DMS79 (cell line): Measurements from ENCODE around the gene AGBL4.
"Not testable (repeated sequence)": the region's sequence is repeated elsewhere in the genome, so short reads cannot be mapped to it uniquely, and the experiment has no call there.

ENCODE experiments used
- DNase-seq: peaks from one replicate; lab custom pipeline; 2025; lab: John Stamatoyannopoulos, UW

Gene AGBL4

DNA sequence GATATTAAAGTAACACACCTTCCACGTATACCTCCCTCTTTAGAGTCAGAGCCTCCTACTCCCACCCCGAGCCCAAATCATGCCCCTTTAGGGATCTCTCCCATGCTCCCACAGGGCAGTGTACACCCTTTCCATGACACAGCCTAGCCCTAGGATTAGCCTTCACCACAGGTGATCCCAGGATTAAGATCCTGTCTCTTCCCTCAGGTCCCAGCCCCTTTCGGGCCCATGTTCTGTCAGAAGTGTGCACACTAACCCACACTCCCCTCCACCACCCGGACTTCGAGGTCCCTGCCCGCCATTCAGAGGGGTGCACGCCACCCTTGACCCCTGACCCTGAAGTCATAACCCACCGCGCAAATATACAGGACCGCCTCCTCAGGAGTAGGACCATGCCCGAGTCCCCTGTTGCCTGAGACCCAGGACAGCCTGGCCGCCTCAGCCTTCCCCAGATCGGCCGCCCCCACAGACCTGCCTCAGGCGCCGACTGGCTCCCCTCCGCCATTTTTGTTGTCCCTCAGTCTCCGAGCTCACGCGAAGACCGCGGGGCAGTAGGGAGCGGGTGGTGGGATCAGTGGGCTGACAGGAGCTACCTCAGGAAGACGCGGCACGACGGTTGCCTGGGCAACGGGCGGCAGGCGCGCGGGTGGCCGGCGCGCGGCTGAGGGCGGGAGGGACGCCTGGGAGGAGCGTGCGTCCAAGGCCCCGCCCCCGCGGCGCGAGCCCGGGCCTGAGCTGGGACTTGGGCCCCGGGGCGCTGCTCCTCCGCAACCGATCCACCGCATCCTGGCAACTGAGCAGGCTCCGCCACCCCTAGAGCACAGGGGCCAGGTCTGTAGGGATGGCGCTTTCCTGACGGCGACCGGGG lies at the start of gene AGBL4:
AGBL4 (minus strand) TSS at position 663 of the 868 bp plus-strand sequence.
- DNase-seq: peak; percentile 65

DNA sequence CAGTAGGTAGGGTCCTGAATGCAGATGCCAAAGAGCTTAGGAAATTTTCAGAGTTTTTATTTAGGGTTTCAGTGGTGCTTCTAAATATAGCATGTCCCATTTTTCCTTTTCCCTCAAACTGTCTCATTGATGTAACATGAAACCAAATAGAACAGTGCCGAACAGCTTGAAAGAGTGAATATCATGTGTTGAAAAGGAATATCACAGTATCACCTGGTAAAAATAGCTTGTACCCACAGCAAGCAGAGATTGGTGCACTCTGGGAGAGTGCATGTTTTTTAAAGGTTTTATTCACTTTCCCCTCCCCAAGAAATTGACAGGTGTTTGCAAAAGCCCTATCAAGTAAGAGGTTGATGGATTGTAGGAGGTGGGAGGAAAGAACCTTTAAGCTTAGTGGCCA lies 43.1 kb upstream of the AGBL4 start:
- DNase-seq: no peak

DNA sequence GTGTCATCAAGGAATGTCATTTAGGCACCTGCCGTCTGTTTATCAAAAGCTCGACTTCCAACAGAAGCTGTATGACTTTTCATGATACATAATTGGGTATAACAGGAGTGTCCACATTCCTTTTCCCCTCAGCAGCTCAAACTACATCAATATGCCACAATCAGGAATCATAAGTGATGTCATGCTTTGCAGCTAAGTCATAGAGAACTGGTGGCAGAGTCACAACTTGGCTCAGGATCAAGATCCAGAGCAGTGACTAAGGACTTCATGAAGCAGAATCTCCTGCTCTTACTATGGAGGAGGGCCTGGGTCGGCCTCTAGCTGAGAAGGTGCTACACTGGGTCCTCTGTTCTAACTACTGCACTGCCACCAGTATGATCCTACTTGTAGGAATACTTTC lies 36.5 kb upstream of the AGBL4 start:
- DNase-seq: peak; percentile 5

DNA sequence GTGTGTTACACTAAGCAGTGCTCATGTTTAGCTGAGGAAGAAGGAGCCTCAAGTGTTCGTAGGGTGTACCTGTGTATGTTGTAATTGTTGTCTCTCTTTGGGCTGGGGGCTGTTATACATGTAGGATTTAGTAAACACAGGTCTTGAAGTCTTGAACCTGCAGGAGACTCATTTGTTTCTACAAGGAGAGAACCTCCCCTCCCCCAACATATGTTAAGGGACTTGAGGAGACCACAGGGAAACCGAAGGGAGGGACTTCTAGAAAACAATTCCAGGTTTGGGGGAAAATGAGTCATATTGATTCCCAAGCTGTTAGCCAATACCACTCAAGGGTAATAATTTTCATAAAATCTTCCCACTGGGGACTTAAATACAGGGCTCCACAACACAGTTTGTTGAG lies 25.0 kb upstream of the AGBL4 start:
- no peak for DNase-seq

DNA sequence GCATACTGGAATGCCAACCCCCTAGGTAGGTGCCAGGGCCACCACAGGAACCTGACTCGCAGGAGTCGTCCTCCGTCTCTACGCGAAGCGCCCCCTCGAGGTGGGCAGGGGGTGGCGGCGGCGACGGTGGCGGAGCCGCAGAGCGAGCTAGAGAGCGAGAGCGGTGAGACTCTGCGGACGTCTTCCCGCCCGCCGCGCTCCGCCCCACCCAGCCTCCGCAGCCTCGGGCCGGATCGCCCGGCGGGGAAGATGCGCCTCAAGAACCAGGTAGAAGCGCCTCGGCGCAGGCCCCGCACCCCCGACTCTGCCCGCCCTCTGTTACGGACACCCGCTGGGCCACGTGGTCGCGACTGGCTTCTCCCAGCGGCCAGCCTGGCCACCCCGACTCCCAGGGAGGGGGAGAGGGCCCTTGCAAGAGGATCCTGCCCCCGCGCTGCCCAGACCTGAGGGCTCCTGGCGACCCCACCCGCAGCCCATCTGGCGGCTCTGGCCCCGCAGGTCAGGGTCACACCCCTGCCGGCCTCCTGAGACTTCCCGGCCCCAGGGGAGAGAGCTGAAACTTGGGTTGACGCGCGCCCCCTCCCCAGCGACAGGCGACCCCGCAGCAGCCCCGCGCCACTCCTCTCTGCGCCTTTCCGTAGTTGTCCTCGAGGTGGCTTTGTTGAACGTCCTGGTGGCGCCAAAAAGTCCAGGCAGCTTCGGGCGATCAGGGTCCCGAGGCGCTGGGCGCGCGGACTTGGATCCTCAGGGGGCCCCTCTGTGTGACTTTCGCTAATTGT lies 24.4 kb upstream of the AGBL4 start:
- no peak for DNase-seq

DNA sequence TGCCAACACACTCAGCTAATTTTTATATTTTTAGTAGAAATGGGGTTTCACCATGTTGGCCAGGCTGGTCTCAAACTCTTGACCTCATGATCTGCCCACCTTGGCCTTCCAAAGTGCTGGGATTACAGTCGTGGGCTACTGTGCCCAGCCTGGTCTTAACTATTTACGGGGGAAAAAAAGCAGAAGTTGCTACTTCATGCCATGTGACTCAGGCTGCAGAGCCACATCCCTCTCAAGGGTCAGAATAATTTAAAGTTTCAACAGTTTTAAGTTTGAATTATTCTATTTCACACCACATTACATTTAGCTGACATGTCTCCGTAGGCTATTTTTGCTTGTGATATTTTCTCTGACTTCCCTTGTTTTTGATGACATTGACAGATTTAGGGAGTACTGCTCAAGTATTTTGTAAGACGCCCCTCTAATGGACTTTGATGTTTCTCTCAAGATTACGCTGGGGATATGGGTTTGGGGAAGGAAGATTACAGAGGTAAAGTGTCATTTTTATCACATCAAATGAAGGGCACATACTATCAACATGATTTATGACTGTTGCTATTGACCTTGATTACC lies 14.6 kb upstream of the AGBL4 start:
- DNase-seq: no peak

DNA sequence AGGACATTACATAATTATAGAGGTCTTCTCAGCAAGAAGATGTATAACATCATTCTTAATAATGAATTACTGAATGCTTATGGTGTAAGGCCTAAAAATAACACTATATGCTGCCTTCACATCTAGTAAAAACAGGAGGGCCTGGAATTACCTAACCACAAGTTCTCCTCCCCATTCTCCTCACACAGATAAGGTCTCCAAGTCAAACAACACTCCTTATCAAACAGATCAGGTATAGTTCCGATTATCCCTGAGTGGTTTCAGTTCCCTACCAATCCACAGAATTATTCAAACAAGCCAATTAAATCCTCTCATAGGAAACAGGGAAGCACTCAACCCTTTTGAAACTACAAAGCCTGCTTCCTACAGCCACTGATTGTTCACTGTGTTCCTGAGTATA lies 4.0 kb upstream of the AGBL4 start:
- DNase-seq: no peak

DNA sequence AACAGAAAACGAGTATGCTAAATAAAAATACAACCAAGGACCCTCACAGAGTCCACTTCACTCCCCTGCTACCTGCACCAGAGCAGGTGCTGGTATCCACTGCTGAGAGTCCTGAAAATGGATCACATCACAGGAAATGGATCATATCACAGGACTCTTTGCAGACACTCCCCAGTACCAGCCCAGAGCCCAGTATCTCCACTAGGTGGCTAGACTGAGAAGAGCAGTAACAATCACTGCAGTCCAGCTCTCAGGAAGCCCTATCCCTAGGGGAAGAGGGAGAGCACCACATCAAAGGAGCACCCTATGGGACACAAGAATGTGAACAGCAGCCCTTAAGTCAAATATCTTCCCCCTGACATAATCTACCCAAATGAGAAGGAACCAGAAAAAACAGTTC lies 28.0 kb downstream of the AGBL4 start:
- no peak for DNase-seq

DNA sequence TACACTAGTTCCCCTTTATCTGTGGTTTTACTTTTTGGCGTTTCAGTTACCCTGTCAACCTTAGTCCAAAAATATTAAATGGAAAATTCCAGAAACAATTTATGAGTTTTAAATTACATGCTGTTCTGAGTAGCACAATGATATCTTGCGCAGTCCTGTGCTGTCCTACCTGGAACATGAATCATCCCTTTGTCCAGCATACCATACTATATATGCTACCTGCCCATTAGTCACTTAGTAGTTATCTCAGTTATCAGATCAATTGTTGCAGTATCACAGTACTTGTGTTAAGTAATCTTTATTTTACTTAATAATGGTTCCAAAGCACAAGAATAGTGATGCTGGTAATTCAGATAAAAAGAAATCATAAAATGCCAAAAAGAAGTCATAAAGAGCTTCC lies 52.7 kb downstream of the AGBL4 start:
- DNase-seq: no peak

DNA sequence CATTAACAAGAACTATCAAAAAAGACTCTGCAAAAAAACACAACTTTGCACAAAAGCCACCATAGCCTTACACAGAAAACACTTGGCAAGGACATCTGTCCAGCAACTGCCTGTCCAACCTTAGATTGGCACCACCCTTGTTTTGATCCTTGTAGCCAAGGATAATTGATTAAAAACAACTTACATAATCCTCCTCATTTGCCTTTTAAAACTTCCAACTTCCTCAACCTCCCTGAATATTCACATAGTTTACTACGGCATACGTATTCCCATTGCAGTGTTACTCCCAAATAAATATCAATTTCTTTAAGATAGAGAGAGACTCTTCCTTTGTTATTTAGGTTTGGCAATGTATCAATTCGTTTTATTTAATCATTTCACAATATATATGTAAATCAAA lies 72.4 kb downstream of the AGBL4 start:
- no peak for DNase-seq

DNA sequence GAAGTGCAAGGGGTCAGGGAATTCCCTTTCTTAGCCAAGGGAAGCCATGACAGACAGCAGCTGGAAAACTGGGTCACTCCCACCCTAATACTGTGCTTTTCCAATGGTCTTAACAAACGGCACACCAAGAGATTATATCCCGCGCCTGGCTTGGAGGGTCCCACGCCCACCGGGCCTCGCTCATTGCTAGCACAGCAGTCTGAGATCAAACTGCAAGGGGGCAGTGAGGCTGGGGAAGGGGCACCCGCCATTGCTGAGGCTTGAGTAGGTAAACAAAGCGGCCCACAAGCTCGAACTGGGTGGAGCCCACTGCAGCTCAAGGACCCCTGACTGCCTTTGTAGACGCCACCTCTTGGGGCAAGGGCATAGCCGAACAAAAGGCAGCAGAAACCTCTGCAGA lies 108.5 kb downstream of the AGBL4 start:
- not testable (repeated sequence) for DNase-seq

DNA sequence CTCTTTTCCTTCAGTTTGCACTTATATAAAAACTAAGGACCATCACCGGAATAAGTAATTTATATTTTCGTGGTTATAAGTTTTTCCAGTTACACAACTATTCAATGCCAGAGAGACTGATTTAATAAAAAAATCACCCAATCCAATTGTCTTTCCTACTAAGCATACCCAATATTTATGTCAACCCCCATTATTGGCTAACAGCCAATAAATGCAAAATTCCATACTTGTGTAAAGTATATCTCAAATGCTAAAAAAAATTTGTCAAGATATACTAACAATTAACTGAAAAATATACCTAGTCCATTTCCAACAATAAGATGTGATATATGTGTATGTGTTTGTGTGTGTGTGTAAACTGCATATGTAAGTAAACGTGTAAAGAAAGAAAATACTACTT lies 117.4 kb downstream of the AGBL4 start:
- DNase-seq: no peak

DNA sequence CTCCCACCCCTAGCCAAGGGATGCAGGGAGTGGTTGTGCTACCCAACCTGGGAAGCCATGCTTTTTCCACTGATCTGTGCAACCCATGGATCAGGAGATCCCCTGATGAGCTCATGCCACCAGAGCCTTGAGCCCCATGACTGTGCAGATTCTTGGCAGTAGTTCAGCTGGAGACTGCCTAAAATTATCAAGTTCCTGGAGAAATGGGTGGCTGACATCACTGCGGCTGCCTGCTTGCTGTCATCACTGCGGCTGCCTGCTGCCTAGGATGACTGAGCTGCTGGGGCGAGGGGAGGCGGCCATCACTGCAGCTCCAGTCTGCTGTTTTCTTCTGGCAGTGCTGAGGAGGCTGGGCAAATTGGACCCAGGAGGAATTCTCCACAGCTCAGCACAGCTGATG lies 159.2 kb downstream of the AGBL4 start:
- DNase-seq: no peak

DNA sequence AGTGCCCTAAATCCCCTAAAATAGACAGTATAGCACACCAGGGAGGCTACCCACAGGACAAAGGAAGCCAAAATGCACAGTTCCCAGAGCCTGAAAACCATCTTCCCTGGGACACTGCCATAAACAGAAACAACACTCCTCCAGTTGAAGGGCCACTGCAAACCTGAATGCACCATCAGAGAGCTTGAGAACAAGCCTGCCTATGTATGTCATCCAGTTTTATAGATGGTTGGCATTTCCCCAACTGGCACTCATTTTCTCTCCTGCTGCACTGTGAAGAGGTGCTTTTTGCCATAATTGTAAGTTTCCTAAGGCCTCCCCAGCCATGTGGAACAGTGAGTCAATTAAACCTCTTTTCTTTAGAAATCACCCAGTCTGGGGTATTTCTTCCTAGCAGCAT lies 169.0 kb downstream of the AGBL4 start:
- peak; percentile 92 for DNase-seq

DNA sequence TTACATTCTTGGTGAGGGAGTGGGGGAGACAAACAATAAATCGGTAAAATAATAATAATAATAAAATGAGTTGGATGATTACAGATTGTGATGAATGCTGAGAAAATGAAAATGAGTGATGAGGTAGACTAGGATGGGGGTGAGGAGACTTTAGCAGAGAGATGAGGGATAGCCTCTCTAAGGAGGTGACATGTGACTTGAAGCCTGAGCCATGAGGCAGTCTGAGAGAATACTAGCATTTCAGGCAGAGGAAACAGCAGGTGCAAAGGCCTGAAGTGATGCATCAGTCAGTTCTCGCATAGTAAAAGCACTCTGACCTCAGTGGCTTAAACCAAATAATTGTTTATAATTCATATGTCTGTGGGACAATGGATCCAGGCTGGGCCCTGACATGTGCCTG lies 181.2 kb downstream of the AGBL4 start:
- no peak for DNase-seq

DNA sequence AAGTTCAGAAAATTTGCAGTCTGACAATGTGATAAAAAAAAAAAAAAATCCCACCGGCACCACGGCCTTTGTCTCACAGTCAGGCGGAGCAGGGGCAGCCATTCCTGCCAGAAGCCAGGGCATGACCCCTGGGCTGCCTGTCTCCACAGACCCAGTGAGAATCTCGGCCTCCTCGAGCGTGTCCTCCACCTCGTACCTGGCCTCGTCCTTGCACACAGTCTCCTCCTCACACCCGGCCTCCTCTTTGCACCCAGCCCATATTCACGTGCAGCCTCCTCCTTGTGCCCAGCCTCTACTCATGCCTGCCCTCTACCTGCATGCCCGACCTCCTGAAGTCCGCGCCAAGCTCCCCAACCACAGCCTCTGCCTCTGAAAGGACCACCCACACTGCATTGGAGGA lies 182.0 kb downstream of the AGBL4 start:
- no peak for DNase-seq

DNA sequence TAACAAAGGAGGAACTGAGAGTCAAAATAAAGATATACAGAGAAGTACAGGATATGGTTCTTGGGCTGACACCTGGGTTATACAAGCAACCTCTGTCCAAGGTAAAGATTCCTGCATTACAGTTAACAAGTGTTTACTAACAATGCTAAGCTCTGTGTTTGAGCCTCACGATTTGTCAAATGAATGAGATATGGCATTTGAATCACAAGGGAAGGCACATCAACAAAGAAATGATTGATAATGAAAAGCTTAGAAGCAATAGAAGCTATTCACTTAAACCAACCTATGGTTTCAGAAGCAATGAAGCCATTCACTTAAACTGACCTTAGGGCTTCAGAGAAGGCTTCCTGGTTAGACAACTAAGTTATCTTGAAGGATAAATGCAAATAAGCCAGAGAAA lies 199.5 kb downstream of the AGBL4 start:
- no peak for DNase-seq

DNA sequence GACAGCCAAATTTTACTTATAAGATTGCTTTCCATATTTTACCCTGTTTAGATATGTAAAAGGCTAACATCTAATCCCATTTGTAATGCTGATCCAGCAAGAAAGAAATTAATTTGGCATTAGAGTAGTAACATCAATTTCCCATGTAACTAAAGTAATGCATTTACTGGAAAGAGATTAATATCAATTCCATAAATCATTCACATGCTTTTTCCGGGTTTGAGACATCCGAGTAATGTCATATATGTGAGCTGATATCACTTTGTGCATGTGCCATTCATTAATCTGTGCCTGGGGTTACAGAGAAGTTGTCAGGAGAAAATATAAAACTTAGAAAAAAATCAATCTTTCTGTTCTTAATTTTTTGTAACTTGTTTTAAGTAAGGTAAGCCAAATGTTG lies 206.1 kb downstream of the AGBL4 start:
- DNase-seq: no peak

DNA sequence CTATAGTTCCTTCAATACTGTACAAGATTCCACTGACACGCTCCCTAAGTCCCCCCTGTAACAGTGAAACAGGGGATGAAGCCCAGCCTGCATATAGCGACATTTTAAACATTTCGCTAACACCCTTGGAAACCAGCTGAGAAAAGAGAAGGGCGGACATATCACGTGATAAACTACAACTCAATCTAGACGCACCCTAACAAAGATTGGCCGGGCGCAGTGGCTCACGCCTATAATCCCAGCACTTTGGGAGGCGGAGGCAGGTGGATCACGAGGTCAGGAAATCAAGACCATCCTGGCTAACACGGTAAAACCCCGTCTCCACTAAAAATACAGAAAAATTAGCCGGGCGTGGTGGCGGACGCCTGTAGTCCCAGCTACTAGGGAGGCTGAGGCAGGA lies 236.7 kb downstream of the AGBL4 start:
- not testable (repeated sequence) for DNase-seq

DNA sequence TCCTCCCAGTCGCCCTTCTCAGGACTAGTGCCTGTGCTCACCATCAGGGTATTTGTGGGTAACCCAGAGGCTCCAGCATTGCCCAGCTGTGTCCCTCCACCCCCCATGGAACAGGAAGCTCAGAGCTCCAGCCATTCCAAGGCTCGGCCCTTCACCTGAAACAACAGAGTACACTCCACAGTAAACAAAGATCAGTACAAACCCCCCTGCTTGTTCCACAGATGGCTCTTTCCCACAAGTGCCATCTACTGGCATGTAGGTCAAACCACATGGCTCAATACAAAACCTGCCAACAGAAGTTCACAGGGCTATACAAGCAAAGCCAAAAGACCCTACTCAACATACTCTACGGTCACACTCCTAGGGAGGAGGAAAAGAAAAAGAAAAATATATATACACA lies 258.7 kb downstream of the AGBL4 start:
- DNase-seq: no peak

DNA sequence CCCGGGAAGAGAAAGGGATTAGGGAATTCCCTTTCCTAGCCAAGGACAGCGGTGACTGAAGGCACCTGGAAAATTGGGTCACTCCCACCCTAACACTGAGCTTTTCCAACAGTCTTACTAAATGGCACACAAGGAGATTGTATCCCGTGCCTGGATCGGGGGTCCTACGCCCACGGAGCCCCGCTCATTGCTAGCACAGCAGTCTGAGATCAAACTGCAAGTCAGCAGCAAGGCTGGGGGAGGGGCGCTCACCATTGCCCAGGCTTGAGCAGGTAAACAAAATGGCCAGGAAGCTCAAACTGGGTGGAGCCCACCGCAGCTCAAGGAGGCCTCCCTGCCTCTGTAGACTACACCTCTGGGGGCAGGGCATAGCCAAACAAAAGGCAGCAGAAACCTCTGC lies 285.6 kb downstream of the AGBL4 start:
- not testable (repeated sequence) for DNase-seq

DNA sequence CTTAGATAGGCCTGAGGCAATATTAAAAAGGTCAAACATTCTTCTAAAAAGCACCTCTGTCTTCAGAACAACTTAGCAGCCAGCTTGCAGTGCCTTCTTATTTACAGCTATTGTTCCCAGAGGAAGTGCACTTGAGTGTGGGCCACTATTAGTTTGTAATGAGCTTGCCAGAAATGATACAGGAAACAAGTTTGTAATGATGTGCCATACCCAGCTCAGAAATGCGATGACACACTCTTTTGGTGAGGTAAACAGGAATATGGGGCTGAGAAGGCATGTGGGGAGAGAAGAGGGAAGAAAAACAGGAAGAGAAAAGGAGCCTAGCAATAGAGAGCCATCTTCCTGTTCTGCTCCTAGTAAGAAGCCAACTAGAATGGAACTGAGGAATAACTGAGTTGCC lies 295.4 kb downstream of the AGBL4 start:
- no peak for DNase-seq

DNA sequence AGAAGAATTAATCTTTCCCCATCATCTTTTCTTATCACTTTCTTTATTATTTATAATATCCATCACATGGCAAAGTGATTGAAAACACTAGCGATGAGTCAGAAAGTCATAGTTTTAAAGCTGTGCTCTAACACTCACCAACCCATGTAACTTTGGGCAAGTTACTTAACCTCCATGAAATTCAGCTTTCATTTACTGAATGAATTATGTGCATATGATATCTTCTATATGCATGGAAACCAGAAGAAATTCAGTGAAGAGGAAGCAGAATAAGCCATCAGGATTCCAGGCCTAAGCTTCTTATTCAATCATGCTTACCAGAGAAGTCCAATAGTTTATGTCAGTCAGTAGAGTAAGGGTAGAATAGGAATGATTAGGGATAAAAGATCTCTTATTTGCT lies 300.1 kb downstream of the AGBL4 start:
- no peak for DNase-seq
